Large intestine (tissue), 3 donors: ENCODE measurements around the gene XIST. TPM values are rescaled to one million over a fixed set of nuclear protein-coding genes. Genes with fewer than 3 reads are reported as not detected.

Experiments
- DNase-seq, 2 donors: peaks; one replicate each; pipeline versions ENCODE4 v3.0.0 to v3.0.0-alpha.2; 2013
- H3K27ac ChIP-seq: one replicate; pipeline ENCODE4 v1.5.1; 2013; ENCODE audit warnings: low read length
- H3K27me3 ChIP-seq: 2 replicates; pipeline ENCODE4 v1.6.1; 2013; ENCODE audit warnings: low read length; ENCODE audit not compliant: control insufficient read depth, insufficient read depth
- H3K36me3 ChIP-seq: 2 replicates; pipeline ENCODE4 v1.6.1; 2013; ENCODE audit warnings: low read length; ENCODE audit not compliant: control insufficient read depth, insufficient read depth
- H3K4me1 ChIP-seq: one replicate; pipeline ENCODE4 v1.6.1; 2013; ENCODE audit warnings: low read length; ENCODE audit not compliant: control insufficient read depth, insufficient read depth
- H3K4me3 ChIP-seq: one replicate; pipeline ENCODE4 v1.5.1; 2013; ENCODE audit warnings: low read length
- H3K9me3 ChIP-seq: one replicate; pipeline ENCODE4 v1.6.1; 2013; ENCODE audit warnings: mild to moderate bottlenecking, low read depth, low read length, moderate library complexity; ENCODE audit not compliant: control insufficient read depth
- WGBS: methylation state at CpG from one replicate; pipeline ENCODE4 v1.1.5; 2013; ENCODE audit warnings: low lambda C conversion rate; ENCODE audit not compliant: insufficient coverage; 5-methylcytosine and 5-hydroxymethylcytosine counted together
- polyA plus RNA-seq: library from polyadenylated mRNA; unstranded; fragments of 120-200 nt; gene quantifications from one replicate; pipeline ENCODE4 v1.2.1, GENCODE V29; 2013

The XIST gene
- polyA plus RNA-seq, 1 donor: 0.42 TPM

- H3K4me1 ChIP-seq: no peaks in the 10 kb centered on the region
- no peak for DNase-seq
Observed at GRCh38 chrX:73840120-73840924, 12.2 kb downstream of the XIST start.

GRCh38 chrX:73839152-73839551 lies 13.4 kb downstream of the XIST start:
- H3K4me3 ChIP-seq: no peak overlapping the region
- H3K36me3 ChIP-seq: no peaks in the 10 kb centered on the region
- no peak overlapping the region for H3K27ac ChIP-seq
- DNase-seq: no peak
- H3K9me3 ChIP-seq: no peaks in the 10 kb centered on the region
- no peaks in the 10 kb centered on the region for H3K27me3 ChIP-seq
- H3K4me1 ChIP-seq: no peaks in the 10 kb centered on the region
- WGBS: no CpG with 5 or more reads among the region's 1 CpG

More at GRCh38 chrX:73840120-73840924, 12.2 kb downstream of the XIST start:
- Histone ChIP-seq H3K27ac (no peak overlapping the region), H3K36me3 (no peaks in the 10 kb centered on the region), H3K4me3 (no peak overlapping the region), H3K9me3 (no peaks in the 10 kb centered on the region), H3K27me3 (no peaks in the 10 kb centered on the region)
- WGBS: 80% methylated on average over 1 of the region's 6 CpGs

- Histone ChIP-seq H3K36me3 (no peaks in the 10 kb centered on the region), H3K4me3 (no peak overlapping the region), H3K27me3 (no peaks in the 10 kb centered on the region), H3K4me1 (no peaks in the 10 kb centered on the region), H3K9me3 (no peaks in the 10 kb centered on the region), H3K27ac (no peak overlapping the region)
- DNase-seq: no peak
- no CpG with 5 or more reads among the region's 3 CpGs for WGBS
Observed at GRCh38 chrX:73838123-73838522, 14.4 kb downstream of the XIST start.

- no peaks in the 10 kb centered on the region for H3K27me3 ChIP-seq
- no peak overlapping the region for H3K27ac ChIP-seq
- H3K4me3 ChIP-seq: no peak overlapping the region
- no CpG with 5 or more reads among the region's 1 CpG for WGBS
- no peaks in the 10 kb centered on the region for H3K36me3 ChIP-seq
- H3K4me1 ChIP-seq: no peaks in the 10 kb centered on the region
- no peaks in the 10 kb centered on the region for H3K9me3 ChIP-seq
- DNase-seq: no peak
Observed at GRCh38 chrX:73836956-73837477, 15.5 kb downstream of the XIST start.

DNA sequence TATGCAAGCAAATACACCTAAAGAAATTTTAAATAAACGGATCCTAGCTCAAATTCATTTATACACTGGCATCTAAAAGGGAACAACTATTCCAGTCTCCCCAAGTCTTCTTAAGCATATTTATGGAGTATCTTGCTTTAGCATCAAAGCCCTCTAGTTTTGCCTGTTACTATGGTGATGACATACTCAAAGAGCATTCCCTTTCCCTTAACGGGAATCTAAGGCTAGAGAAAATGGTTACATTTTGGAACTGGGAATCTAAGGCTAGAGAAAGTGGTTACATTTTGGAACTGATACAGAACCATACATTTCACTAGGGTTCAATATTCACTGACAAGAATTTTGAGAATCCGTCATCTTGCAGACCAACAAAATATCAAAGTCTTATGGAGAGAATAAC lies 18.3 kb downstream of the XIST start:
- H3K27ac ChIP-seq: no peak overlapping the region
- H3K27me3 ChIP-seq: no peaks in the 10 kb centered on the region
- no peak for DNase-seq
- H3K4me1 ChIP-seq: no peaks in the 10 kb centered on the region
- no CpG with 5 or more reads among the region's 3 CpGs for WGBS
- no peaks in the 10 kb centered on the region for H3K36me3 ChIP-seq
- no peaks in the 10 kb centered on the region for H3K9me3 ChIP-seq
- H3K4me3 ChIP-seq: no peak overlapping the region

- DNase-seq: no peak
- no peaks in the 10 kb centered on the region for H3K36me3 ChIP-seq
- no peaks in the 10 kb centered on the region for H3K4me1 ChIP-seq
- no CpG with 5 or more reads among the region's 4 CpGs for WGBS
- H3K27ac ChIP-seq: no peak overlapping the region
- no peak overlapping the region for H3K4me3 ChIP-seq
- no peaks in the 10 kb centered on the region for H3K9me3 ChIP-seq
- H3K27me3 ChIP-seq: no peaks in the 10 kb centered on the region
Observed at GRCh38 chrX:73832319-73832718, 20.2 kb downstream of the XIST start.

DNA sequence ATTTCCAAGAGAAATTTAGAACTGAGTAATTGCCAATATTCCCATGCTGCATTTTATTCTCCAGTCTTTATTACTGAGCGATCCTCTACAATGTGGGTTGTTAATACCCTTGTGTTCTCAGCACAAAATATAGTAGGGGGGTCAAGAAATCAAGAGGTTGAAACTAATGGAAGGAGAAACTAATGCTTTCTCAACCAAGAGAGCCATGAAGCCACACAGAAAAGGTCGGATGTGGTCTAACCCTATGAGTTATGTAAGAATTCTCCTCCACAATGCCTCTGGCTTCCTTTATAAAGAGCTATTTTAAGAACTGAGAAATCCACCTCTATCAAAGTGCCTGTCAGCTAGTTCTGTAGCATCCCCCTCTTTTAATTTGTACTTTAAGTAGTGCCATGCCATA lies 21.0 kb downstream of the XIST start:
- no peak overlapping the region for H3K4me3 ChIP-seq
- H3K27ac ChIP-seq: no peak overlapping the region
- H3K9me3 ChIP-seq: no peaks in the 10 kb centered on the region
- no peaks in the 10 kb centered on the region for H3K4me1 ChIP-seq
- no peaks in the 10 kb centered on the region for H3K36me3 ChIP-seq
- no peaks in the 10 kb centered on the region for H3K27me3 ChIP-seq
- no CpG with 5 or more reads among the region's 2 CpGs for WGBS
- DNase-seq: no peak

DNA sequence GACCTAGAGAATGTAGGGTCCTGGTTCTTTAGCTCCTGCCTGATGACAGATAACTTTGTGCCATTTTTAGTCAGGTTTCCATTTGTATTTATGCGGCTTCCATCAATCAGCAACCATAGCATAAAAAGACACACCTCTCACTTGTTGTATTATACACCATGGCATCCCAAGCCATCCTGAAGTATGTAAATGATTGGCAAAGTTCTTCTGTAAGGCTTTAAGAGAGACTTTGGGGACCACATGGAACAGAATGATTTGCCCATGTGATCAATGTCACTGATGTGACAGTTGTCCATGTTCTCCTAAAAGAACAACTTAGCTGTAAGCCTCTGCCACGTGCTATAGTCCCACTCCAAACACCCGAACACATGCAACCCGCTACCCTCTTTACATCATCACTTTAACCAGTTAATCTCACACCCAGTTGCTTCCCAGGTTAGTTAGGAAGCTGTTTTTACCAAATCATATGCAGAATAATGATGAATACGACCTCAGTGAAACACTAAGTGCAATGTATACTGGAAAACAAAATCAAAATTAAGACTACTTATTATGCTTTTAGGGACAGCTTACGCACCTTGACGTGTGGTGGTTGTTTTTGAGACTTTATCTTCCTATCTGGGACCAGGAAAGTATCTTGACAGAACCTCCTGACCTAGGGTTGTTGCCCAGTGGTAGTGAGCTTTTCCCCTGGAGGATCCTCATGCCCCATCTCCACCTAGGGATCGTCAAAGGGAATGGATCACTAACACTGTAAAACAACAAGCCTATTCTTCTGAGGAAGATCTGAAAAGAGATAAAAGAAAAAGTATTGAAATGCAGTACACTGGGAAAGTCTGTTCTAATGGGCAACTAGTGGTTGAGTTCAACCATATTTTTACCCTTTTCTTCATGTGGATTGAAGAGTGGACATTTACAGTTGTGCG lies 21.8 kb downstream of the XIST start:
- Histone ChIP-seq H3K27me3 (no peaks in the 10 kb centered on the region), H3K36me3 (no peaks in the 10 kb centered on the region), H3K27ac (no peak overlapping the region), H3K4me3 (no peak overlapping the region), H3K9me3 (no peaks in the 10 kb centered on the region), H3K4me1 (no peaks in the 10 kb centered on the region)
- no peak for DNase-seq
- WGBS: no CpG with 5 or more reads among the region's 9 CpGs

DNA sequence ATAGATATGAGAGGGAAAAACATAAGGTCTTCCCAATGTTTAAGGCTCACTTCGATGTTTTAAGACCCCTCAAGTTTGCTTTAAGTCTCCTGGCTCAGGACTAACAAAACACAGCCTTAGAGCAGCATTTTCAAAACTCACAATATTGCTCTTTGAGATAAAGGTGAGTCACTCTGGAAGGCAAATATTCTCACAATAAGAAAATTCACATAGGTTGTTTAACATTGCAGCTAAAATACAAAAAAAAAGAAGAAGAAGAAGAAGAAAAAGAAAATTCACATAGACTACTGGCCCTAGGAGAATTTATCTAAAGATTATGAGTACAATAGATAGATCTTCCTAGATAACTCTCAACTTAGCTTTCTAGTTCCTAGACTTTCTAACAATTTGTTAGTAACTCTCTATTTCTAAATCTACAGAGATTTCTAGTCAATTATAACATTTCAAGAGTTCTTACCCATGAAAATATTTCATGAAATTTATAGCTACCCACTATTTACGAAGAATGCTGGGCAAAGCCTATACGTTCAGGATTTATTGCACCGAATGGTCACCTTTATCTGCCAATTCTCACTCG lies 22.5 kb downstream of the XIST start:
- Histone ChIP-seq H3K4me3 (no peak overlapping the region), H3K27me3 (no peaks in the 10 kb centered on the region), H3K9me3 (no peaks in the 10 kb centered on the region), H3K4me1 (no peaks in the 10 kb centered on the region), H3K36me3 (no peaks in the 10 kb centered on the region), H3K27ac (no peak overlapping the region)
- no CpG with 5 or more reads among the region's 5 CpGs for WGBS
- no peak for DNase-seq

- WGBS: 100% methylated on average over 1 of the region's 2 CpGs
- H3K4me1 ChIP-seq: no peaks in the 10 kb centered on the region
Observed at GRCh38 chrX:73828080-73828720, 24.3 kb downstream of the XIST start.

More at GRCh38 chrX:73828080-73828720, 24.3 kb downstream of the XIST start:
- Histone ChIP-seq H3K27me3 (no peaks in the 10 kb centered on the region), H3K4me3 (no peak overlapping the region), H3K9me3 (no peaks in the 10 kb centered on the region), H3K36me3 (no peaks in the 10 kb centered on the region), H3K27ac (no peak overlapping the region)
- no peak for DNase-seq
